Fibroblast of the aortic adventitia (primary cell): ENCODE data around the gene SLC5A7. TPM values are rescaled to one million over a fixed set of nuclear protein-coding genes. Genes with fewer than 3 reads are reported as not detected.

Source experiments
- DNase-seq: peaks from one replicate; pipeline ENCODE4 v3.0.0-alpha.2; 2010; ENCODE audit warnings: low read depth
- H3K4me3 ChIP-seq: 2 replicates; pipeline ENCODE4 v1.5.1; 2011; ENCODE audit warnings: low read depth, mild to moderate bottlenecking, control low read depth, low read length, moderate library complexity
- CTCF ChIP-seq: IDR thresholded peaks from 2 replicates; pipeline ENCODE4 v1.5.1; 2011; ENCODE audit warnings: mild to moderate bottlenecking, low read length, control low read depth, inconsistent platforms; ENCODE audit not compliant: insufficient read depth
- total RNA-seq: library from RNA; depleted of rRNA; stranded (reverse); fragments of >200 nt; gene quantifications from 2 replicates; pipeline ENCODE4 v1.2.3, GENCODE V29; 2012; ENCODE audit warnings: low replicate concordance

Gene SLC5A7
- total RNA-seq, 1 donor: not detected

DNA sequence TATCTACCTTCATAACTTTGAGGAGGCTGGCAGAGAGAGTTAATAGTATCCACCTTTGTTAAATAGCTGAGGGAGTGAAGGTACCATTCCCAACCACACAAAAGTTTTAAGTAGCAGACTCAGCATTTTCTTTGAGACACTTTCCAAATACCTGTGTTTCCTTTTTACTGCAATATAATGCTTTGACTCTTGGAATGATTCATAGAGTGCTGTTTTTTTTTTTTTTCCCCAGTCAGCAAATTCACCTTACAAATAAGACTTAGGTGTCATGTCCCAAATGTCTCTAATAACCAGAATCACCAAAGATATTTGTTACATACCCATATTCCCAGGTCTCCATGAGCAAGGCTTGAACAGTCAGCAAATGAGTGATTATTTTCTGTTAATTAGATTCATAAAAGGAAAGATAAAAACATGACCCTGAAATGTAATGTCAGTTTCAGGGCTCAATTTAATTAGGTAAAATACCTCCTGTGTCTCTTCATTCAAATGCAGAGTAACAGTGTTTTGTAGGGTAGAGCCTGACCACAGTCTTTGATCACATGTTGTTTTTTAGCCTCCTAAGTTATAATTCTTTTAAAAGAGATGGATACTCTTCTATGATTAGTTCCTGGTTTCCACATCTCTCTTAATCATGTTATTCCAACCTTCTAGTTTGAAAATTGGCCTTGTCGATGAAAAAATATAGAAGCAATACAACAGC lies 39.9 kb downstream of the SLC5A7 start:
- H3K4me3 ChIP-seq: no peak overlapping the region
- DNase-seq: no peak

DNA sequence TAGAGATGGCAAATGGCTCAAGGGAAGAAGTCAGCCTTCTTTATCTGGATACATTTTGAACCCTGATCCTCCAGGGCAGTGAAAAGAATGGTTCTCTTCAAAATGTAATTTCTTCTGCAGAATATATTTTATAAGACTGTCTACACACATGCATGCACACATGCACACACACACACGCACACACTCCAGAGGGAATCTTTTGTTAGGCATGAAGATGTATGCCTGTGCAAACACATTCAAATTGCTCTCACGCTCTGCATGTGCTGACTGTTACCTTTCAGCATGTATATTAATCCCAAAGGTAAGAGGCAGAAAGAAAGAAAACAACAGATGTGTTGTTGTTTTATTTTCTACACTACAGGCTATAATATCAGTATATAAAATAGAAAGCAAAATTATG lies 43.2 kb downstream of the SLC5A7 start:
- DNase-seq: no peak
- no peak for TF ChIP-seq CTCF
- H3K4me3 ChIP-seq: no peak overlapping the region

More for the DNA sequence above, 39.9 kb downstream of the SLC5A7 start:
- no peak for TF ChIP-seq CTCF

DNA sequence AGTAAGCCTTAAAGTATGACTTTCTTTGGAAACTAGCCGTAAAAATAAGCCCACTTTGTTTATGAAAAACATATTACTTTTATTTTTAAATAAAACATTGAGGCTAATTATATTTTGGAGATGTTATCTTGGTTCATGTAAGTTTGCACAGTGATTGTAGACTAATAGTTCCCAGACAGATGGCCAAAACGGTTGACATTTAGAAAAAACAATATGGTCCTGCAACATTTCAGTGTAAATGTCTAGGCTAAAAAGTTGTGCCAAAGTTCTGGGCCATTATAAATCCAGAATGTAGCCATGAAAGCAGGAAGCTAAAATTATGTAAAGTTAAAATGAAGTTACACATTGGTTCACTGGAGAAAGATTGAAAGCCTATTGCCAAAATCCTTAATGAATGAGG lies 43.6 kb downstream of the SLC5A7 start:
- no peak overlapping the region for H3K4me3 ChIP-seq
- TF ChIP-seq CTCF: no peak
- DNase-seq: no peak

- TF ChIP-seq CTCF: no peak
- H3K4me3 ChIP-seq: no peak overlapping the region
- DNase-seq: no peak
Observed at GRCh38 chr2:108031471-108031941, 45.2 kb downstream of the SLC5A7 start.

- H3K4me3 ChIP-seq: no peak overlapping the region
- TF ChIP-seq CTCF: no peak
- no peak for DNase-seq
Observed at GRCh38 chr2:108034843-108035242, 48.5 kb downstream of the SLC5A7 start.

- no peak overlapping the region for H3K4me3 ChIP-seq
- TF ChIP-seq CTCF: no peak
- no peak for DNase-seq
Observed at GRCh38 chr2:108048752-108049151, 62.4 kb downstream of the SLC5A7 start.
